GF-D8 (cell line): ENCODE measurements around the gene MED29.

Experiments
- DNase-seq: peaks from one replicate; lab custom pipeline; 2025; lab: John Stamatoyannopoulos, UW

Gene MED29

DNA sequence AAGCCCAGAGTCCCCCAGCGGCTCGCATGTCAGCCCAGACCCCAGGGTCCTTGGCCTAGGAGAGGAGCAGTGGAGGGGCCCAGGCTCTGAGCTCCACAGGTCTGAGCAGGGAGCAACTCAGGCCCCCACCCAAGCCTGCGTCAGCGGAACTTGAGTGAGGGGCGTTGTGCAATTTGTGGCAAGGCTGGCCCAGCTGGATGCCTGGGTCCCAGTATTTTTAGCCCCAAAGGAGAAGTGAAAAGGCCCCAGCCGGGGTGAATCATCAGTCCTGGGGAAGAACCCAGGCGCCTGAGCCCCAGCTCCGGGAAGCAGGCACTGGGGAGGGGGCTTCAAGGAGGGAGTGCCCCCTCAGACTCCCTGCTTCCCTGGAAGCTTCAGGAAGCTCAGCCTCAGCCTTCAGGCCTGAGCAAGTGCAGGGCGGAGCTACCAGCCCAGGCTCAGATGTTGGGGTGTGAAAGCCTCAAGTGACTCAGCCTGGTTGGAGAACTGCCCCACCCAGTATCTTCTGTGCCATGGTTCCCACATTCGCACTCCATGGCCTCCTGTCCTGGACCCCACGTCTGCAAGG, 7.2 kb downstream of the MED29 start:
- DNase-seq = peak; percentile 60

DNA sequence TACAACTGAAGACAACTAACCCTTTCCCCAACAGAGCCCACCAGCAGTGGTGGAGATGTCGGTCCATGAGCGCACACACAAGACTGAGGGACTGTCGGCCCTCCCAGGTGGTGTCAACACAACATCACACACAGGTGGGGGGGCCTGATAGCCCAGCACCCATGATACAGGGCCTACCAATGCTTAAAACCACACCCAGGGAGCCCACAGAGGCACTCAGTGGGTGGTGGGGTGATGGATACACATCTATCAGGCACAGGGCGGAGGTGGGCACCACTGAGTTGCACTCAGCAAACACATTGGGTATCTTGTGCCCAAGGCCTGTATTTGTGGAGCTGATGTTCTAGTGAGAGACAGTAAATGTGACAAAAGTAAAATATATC, 8.5 kb downstream of the MED29 start:
- no peak for DNase-seq

DNA sequence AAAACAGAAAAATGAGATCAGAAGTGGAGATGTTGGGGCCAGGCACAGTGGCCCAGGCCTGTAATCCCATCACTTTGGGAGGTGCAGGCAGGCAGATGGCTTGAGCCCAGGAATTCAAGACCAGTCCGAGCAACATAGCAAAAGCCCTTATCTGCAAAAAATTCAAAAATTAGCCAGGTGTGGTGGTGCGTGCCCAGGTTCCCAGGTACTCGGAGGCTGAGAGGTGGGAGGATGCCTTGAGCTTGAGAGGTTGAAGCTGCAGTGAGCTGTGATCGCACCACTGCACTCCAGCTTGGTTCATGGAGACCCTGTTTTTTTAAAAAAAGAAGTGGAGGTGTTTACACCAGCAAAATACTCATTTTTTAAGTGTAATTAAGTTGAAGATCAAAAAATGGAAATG, 8.9 kb downstream of the MED29 start:
- DNase-seq = no peak

DNA sequence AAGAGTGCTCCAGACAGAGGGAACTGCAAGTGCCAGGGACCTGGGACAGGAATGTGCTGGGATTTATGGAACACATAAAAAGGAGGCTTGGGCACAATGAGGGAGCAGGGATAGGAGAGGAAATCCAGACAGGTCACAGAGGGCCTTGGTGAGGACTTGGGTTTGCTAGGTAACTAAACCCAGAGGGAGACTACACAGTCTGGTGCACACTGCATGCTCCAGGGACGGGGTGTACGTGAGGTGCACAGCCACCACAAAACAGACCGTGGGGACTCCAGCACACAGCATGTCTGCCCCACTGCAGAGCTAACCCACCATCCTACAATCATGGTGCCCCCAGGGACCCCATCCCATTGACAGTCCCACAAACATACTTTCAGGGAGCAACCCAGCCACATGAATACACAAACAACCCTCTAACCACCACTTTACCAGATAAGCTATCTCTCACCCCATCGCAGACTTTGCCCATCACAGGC, 9.9 kb downstream of the MED29 start:
- no peak for DNase-seq

DNA sequence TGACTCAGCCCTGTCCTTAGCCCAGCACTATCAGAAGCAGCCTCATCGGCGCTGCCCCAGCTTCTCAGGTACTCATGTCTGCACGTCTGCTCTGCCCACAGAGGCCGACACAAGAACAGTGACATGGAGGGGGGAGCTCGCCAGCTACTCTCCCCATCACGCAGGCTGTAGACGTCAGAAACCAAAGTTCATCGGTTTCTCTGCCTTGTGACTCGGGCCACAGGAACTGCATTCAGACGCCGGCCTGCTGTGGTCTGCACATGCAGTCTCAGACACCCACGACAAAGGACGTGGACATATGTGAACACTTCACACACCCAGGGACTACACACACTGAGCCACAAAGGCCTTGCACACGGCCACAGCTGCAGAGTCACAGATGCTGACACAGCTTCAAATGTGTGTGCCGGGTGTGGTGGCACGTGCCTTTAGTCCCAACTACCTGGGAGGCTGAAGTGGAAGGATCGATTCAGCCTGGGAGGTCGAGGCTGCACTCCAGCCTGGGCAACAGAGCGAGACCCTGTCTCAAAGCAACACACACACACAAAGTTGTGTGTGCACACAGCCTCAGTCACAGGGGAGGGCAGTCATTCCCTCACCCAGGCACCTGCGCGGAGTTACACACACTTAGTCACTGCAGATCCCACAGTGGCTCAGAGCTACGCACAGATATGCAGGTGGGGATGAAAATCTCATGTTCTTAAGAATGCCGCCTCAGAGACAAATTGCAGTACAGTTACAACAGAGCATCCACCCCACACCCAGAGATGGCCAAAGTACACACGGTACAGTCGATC, 10.6 kb downstream of the MED29 start:
- DNase-seq = peak; percentile 57

DNA sequence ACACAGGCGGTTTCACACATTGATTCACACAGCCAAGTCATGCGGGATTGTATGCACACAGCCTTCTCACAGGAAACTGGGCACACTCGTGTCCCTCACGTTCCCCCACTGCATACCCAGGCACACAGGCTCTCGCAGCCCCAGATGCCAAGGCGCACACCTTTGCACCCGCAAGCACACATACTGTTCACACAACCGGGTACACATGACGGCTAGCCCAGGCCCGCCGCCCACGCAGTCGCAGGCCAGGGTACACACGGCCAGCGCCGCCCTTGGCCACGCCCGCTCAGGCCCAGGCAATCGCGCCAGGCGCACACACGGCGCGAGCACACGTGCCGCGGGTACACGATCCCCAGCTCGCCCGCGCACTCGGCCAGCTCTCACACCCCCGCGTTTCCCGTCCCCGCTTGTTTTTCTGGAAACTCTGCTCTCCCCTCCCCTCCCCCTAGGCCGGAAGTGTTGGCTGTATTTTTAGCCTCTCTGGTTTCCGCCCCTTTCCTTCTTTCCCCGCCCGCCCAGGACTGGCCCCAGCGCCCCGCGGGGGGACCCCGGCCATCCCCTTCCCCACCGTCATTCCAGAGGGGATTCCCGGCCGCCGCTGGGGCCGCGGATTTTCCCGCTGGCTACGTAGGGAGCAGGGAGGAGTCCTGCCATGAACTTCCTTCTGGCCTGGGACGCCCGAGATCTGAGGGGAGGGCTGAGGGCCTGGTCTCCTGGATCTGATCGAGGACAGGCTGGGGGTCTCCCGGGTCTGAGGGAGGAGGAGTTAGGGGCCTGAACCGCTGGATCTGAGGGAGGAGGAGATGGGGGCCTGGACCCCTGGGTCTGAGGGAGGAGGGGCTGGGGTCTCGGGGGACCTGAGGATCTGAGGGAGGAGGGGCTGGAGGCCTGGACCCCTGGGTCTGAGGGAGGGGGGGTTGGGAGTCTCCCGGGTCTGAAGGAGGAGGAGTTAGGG, 11.4 kb downstream of the MED29 start:
- DNase-seq = peak; percentile 81

DNA sequence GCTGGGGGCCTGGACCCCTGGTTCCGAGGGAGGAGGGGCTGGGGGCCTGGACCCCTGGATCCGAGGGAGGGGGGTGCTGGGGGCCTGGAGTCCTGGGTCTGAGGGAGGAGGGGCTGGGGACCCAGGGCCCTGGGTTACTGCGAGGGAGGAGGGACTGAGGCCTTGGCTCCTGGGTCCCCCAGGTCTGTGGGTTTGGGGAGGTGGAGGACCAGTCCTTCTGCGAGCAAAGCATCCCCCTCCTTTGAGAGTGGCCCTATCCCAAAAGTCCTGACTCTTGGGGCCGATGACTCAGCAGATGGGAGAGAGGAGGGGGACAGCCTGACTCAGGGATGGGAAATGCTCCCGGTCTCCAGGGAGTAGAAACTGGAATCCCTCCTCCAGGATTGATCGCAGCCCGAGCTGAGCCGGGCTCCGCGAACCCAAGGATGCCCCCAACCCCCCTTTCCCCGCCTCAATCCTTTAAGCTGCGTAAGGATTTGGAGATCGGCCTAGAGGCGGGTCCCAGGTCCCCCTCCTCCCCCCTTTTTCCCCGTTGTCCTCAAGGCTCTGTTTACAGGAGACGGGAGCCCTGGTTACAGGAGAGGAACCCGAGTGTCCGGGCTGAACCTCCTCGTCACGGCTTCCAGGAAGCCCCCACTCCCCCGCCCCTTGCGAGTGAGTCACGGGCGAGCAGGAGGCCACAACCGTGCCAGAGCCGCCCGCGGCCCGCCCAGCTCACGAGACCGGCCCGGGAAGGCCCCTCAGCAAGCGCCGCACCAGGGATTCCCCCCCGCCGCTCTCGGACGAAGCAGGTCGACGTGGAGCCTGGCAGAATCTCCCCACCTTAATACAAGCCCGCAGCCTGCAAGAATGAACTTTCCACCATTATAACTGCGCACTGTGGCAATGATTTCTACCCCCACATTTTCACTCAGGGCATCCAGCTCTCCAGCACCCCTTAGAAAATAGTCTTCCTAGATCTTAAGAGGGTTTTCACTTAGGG, 12.4 kb downstream of the MED29 start:
- DNase-seq = peak; percentile 70

DNA sequence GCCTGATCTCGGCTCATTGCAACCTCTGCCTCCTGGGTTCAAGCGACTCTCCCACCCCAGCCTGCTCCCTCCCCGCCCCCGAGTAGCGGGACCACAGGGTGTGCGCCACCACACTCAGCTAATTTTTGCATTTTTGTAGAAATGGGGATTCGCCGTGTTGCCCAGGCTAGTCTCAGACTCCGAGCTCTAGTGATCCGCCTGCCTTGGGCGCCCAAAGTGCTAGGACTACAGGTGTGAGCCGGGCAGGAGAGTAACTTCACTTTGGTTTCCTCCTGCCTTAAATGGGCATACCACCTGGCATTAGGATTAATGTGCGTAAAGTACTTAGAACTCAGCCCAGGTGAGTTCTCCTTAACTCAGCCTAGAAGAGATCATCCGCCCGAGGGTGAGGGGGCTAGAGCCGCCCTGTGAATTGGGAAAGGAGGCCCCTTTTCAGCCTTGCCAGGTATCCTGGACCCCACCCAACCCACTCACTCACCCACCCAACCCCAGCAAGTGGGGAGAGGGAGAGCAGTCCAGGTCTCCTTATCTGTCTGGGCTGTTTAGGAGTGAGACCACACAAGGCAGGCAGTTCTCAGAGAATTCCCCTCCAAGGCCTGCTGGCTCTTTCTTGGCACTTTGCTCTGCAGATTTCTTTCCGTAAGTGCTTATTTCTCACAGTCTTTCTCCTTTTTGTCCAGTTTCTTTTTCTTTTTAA, 14.2 kb downstream of the MED29 start:
- DNase-seq = no peak

DNA sequence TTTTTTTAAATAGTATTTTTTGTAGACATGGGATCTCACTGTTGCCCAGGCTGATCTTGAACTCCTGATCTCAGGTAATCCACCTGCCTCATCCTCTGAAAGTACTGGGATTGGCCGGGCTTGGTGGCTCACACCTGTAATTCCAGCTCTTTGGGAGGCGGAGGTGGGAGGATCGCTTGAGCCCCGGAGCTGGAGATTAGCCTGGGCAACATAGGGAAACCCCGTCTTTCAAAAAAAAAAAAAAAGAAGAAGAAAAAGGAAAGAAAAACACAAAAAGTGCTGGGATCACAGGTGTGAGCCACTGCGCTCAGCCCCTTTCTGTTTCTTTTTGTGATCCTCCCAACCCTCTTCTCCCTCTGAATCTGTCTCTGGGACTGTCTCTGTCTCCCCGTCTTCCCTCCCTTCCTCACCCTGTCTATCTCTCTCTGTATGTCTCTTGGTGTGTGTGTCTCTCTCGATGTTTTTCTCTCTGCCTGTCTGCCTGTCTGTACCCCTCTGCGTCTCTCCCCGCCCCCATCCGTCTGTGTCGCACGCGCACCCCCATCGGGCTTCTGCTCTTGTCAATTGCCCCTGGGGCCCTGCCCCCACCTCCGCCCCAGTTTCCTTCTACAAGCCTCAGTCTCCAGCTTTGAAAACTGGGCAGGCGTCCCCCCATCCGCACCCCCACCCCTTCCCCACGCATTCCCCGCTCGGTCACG, 14.9 kb downstream of the MED29 start:
- no peak for DNase-seq

DNA sequence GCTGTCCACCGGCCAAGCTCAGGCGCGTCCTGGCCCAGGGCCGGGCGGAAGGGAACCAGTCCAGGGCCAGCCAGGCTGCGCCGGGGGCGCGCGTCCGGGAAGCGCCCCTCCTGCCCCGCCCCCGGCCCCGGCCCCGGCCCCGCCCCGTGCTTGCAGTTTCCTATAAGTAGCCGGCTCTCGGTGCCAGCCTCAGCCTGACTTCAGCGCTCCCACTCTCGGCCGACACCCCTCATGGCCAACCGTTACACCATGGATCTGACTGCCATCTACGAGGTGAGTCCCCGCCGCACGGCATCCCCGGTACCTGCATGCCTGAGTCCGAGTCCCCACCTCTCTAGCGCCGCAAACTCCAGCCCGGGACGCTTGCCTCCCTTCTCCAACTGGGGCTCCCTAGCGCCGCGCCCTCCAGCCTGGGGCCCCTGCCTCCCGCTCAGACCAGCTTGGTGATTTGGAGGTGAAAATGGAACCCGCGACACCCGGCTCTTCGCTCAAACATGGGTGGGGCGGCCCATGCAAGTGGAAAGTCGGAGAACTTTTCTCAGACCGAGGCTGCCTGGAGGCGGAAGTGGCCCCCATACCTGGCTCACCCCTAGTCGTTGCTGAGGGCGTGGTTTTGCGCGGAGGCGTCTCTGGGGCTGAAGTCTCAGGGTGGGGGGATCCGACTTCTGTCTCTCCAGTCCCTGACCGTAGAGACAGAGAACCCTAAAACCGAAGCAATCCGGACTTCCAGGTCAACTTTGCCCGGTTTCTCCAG, 15.7 kb downstream of the MED29 start, which contains the start of gene ZFP36:
Gene ZFP36 (plus strand): TSS at position 192 of the 754 bp plus-strand sequence. CDS start 58 bp downstream, at position 250.
- DNase-seq = peak; percentile 27

DNA sequence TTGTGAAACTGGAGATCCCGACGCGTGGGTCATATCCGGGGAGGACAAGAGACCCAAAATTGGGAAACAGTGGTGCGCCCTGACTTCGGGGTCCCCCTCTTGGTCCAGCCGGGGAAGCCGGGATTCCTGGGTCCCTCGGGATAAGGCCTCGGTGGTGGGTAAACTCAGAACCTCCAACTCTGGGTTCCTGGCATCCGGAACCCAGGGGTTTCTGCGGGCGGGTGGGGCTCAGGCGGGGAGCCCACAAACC, 16.2 kb downstream of the MED29 start:
- DNase-seq = no peak

DNA sequence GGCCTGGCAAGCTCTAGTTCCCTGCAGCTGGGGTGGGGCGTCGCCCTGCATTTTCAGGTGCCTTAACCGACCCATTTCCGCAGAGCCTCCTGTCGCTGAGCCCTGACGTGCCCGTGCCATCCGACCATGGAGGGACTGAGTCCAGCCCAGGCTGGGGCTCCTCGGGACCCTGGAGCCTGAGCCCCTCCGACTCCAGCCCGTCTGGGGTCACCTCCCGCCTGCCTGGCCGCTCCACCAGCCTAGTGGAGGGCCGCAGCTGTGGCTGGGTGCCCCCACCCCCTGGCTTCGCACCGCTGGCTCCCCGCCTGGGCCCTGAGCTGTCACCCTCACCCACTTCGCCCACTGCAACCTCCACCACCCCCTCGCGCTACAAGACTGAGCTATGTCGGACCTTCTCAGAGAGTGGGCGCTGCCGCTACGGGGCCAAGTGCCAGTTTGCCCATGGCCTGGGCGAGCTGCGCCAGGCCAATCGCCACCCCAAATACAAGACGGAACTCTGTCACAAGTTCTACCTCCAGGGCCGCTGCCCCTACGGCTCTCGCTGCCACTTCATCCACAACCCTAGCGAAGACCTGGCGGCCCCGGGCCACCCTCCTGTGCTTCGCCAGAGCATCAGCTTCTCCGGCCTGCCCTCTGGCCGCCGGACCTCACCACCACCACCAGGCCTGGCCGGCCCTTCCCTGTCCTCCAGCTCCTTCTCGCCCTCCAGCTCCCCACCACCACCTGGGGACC, 16.6 kb downstream of the MED29 start:
- DNase-seq = peak; percentile 8

DNA sequence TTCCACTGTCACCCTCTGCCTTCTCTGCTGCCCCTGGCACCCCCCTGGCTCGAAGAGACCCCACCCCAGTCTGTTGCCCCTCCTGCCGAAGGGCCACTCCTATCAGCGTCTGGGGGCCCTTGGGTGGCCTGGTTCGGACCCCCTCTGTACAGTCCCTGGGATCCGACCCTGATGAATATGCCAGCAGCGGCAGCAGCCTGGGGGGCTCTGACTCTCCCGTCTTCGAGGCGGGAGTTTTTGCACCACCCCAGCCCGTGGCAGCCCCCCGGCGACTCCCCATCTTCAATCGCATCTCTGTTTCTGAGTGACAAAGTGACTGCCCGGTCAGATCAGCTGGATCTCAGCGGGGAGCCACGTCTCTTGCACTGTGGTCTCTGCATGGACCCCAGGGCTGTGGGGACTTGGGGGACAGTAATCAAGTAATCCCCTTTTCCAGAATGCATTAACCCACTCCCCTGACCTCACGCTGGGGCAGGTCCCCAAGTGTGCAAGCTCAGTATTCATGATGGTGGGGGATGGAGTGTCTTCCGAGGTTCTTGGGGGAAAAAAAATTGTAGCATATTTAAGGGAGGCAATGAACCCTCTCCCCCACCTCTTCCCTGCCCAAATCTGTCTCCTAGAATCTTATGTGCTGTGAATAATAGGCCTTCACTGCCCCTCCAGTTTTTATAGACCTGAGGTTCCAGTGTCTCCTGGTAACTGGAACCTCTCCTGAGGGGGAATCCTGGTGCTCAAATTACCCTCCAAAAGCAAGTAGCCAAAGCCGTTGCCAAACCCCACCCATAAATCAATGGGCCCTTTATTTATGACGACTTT, 17.4 kb downstream of the MED29 start:
- no peak for DNase-seq

DNA sequence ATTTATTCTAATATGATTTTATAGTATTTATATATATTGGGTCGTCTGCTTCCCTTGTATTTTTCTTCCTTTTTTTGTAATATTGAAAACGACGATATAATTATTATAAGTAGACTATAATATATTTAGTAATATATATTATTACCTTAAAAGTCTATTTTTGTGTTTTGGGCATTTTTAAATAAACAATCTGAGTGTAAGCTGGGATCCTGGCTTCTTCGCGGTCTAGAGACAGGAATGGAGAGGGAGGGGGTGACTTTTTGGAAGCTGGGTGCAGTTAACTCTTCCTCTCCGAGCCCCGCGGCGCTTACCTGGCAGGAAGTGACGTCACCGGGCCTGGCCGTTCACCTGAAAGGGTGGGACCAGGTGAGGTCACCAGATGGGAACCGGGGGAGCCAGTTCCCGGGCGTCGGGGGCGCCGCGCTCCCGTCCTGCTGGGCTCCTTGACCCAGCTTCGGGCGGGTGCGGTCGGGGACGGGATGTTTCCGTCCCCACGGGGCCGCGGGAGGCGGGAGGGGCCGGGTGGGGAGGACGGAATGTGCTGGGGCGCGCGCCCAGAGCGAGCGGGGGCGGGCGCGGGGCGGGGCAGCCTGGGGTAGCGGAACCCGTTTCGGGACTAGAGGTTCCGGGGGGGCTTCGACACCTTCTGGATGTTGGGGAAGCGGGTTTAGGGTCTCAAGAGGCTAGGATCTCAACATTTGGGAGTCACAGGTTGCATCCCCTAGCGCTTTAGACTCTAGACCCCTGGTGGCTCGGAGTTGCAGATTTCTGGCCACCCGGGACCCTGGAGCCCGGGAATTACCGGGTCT, 18.2 kb downstream of the MED29 start:
- DNase-seq = peak; percentile 35

DNA sequence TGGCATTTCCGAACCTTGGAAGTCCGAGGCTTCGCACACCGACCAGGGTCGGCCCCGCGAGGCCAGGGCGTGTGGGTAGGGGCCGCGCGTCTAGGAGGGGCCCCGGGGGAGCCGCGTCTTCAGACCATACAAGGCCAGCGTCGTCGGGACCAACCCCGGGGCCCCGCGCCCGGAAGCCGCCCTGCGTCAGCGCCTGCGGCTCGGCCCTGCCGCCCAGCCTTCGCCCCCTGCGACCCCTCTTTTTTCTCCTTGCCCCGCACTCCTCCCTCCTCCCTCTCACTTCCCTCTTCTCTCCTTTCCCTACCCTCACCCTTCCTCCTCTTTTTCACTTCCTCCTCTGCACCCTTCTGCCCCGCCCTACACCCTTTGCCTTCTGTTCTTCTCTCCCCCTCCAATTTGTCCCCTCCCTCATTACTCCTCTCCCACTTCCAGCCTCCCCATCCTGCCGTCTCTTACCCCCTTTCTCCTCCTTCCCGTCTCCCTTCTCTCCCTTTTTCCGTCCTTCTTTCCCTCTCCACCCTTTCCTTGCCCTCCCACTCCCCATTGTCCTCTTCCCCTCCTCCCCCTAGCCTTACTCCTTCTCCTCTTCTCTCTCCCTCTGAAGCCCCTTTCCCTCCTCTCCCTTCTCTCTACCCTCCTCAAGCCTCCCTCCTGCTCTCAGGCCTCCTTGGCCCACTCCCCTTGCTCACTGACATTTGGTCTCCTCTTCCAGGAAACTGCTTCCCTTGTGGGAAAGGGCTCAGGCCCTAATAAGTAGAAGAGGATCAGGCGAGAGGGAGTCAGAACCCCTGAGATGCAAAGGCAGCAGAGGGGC, 19.0 kb downstream of the MED29 start:
- DNase-seq = peak; percentile 62

DNA sequence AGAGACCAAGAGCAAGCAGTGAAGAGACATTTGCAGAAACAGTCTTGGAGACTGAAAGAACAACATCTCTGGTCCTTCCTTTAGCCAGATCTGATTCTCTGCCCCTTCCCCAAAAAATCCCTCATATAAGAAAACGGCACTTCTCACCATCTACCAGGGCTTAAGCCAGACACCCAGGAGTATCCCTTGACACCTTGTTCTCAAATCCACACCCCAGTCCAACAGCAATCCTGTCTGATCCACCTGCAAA, 19.6 kb downstream of the MED29 start:
- no peak for DNase-seq
